GM21723 (cell line): Measurements from ENCODE around the gene NDST3.
A peak's percentile ranks its signal among the peaks of the same experiment; 100 is the strongest.
"Not testable (repeated sequence)": the region's sequence is repeated elsewhere in the genome, so short reads cannot be mapped to it uniquely, and the experiment has no call there.

Experiments
- ATAC-seq: cut with Tn5 transposase; IDR thresholded peaks from one replicate; pipeline ENCODE4 v1.9.1; 2021; ENCODE audit warnings: mild to moderate bottlenecking, moderate library complexity; ENCODE audit not compliant: unreplicated experiment

Gene NDST3

GRCh38 chr4:118266145-118266496 lies 231.8 kb downstream of the NDST3 start:
- ATAC-seq, result not testable (repeated sequence)

- ATAC-seq, result no peak
These were observed 234.5 kb downstream of the NDST3 start for GRCh38 chr4:118268780-118269179.

GRCh38 chr4:118270492-118270891 lies 236.2 kb downstream of the NDST3 start:
- ATAC-seq, result peak; percentile 51

- no peak for ATAC-seq
These were observed 237.5 kb downstream of the NDST3 start for GRCh38 chr4:118271788-118272187.

GRCh38 chr4:118273642-118274041 lies 239.4 kb downstream of the NDST3 start:
- ATAC-seq, result no peak

- ATAC-seq, result no peak
These were observed 242.3 kb downstream of the NDST3 start for GRCh38 chr4:118276580-118276979.

GRCh38 chr4:118277243-118277642 lies 243.0 kb downstream of the NDST3 start:
- ATAC-seq, result no peak

- ATAC-seq, result peak; percentile 87
These were observed 244.4 kb downstream of the NDST3 start for GRCh38 chr4:118278473-118279274.

- ATAC-seq, result no peak
These were observed 245.0 kb downstream of the NDST3 start for GRCh38 chr4:118279328-118279727.

GRCh38 chr4:118279920-118280432 lies 245.7 kb downstream of the NDST3 start:
- ATAC-seq, result no peak

GRCh38 chr4:118280501-118281218 lies 246.4 kb downstream of the NDST3 start:
- peak; percentile 33 for ATAC-seq

- no peak for ATAC-seq
These were observed 247.5 kb downstream of the NDST3 start for GRCh38 chr4:118281611-118282442.

GRCh38 chr4:118282692-118283091 lies 248.4 kb downstream of the NDST3 start:
- ATAC-seq, result no peak

GRCh38 chr4:118284169-118284568 lies 249.9 kb downstream of the NDST3 start:
- peak; percentile 47 for ATAC-seq

GRCh38 chr4:118285931-118286330 lies 251.6 kb downstream of the NDST3 start:
- no peak for ATAC-seq

- ATAC-seq, result no peak
These were observed 252.4 kb downstream of the NDST3 start for GRCh38 chr4:118286685-118287084.

- ATAC-seq, result no peak
These were observed 253.6 kb downstream of the NDST3 start for GRCh38 chr4:118287711-118288451.

- no peak for ATAC-seq
These were observed 255.5 kb downstream of the NDST3 start for GRCh38 chr4:118289794-118290193.

- no peak for ATAC-seq
These were observed 256.7 kb downstream of the NDST3 start for GRCh38 chr4:118290951-118291350.

GRCh38 chr4:118296729-118297128 lies 262.4 kb downstream of the NDST3 start:
- no peak for ATAC-seq
